Cardiac septum (tissue), 1 donor: ENCODE results near the gene RCOR1. TPM values are rescaled to one million over a fixed set of nuclear protein-coding genes. Genes with fewer than 3 reads are reported as not detected.

Experiments
- DNase-seq: peaks from one replicate; pipeline ENCODE4 v3.0.0-alpha.2; 2020; ENCODE audit warnings: low spot score
- intact Hi-C: fragments of 100-400 bp; cut with DNase I; formaldehyde crosslinking; loops from one replicate; pipeline ENCODE4 v1.14.0; 2022
- total RNA-seq: library from RNA; stranded (reverse); fragmentation: NEBNext Ultra II Directional; extraction: Animal tissue kit (Norgen Biotek cat#: 25700); gene quantifications from one replicate; pipeline ENCODE4 v1.2.1, GENCODE V29; 2021
- donor health status: DM: no; HTN: no; CAD: no.

Gene RCOR1
- total RNA-seq, 1 donor from 2014 or later, result 12.5 TPM

- intact Hi-C loops, result loop anchor here (5.0 kb wide), 1 partner anchor 139 kb away; no protein-coding TSS in a partner anchor
- no peak for DNase-seq
These were observed 186.1 kb downstream of the RCOR1 start for GRCh38 chr14:102778338-102779083.

GRCh38 chr14:102779084-102779462, 186.6 kb downstream of the RCOR1 start:
- intact Hi-C loops, result loop anchor here (5.0 kb wide), 1 partner anchor 138 kb away; no protein-coding TSS in a partner anchor
- DNase-seq, result no peak

- intact Hi-C loops, result loop anchor here (5.0 kb wide), 1 partner anchor 138 kb away; no protein-coding TSS in a partner anchor
- DNase-seq, result no peak
These were observed 187.3 kb downstream of the RCOR1 start for GRCh38 chr14:102779574-102780315.

Other genes with a start within 250 kb of the RCOR1 start
- 24.5 TPM for gene CINP, start 229.8 kb upstream of the RCOR1 start, total RNA-seq
- gene TECPR2, start 229.7 kb upstream of the RCOR1 start, total RNA-seq, result 28.0 TPM
- gene ANKRD9, start 82.9 kb upstream of the RCOR1 start, total RNA-seq, result 137 TPM
- gene TRAF3, start 184.8 kb downstream of the RCOR1 start, total RNA-seq, result 12.5 TPM